GM19324 (cell line): ENCODE data around the gene CD3G.
"Not testable (repeated sequence)": the region's sequence is repeated elsewhere in the genome, so short reads cannot be mapped to it uniquely, and the experiment has no call there.

Source experiments
- ATAC-seq: cut with Tn5 transposase; IDR thresholded peaks from one replicate; pipeline ENCODE4 v1.9.1; 2021; ENCODE audit warnings: mild to moderate bottlenecking, moderate library complexity; ENCODE audit not compliant: unreplicated experiment, low FRiP score

Gene CD3G

GRCh38 chr11:118343981-118344515 lies at the start of gene CD3G:
TSS of gene CD3G (plus strand) at chr11:118344344. CDS start at chr11:118344424, 80 bp downstream.
- ATAC-seq = no peak

GRCh38 chr11:118295199-118295598 lies 48.9 kb upstream of the CD3G start:
- ATAC-seq = no peak

GRCh38 chr11:118295815-118296454 lies 48.2 kb upstream of the CD3G start:
- no peak for ATAC-seq

- ATAC-seq = no peak
Observed at GRCh38 chr11:118301600-118302195, 42.4 kb upstream of the CD3G start.

- no peak for ATAC-seq
Observed at GRCh38 chr11:118304227-118304567, 39.9 kb upstream of the CD3G start.

GRCh38 chr11:118304568-118305248 lies 39.4 kb upstream of the CD3G start, which contains the start of gene CD3E:
TSS of gene CD3E (plus strand) at chr11:118304730. CDS start at chr11:118304953, 223 bp downstream.
- no peak for ATAC-seq

- no peak for ATAC-seq
Observed at GRCh38 chr11:118305726-118306125, 38.4 kb upstream of the CD3G start.

- no peak for ATAC-seq
Observed at GRCh38 chr11:118306556-118306955, 37.6 kb upstream of the CD3G start.

GRCh38 chr11:118308995-118309528 lies 35.1 kb upstream of the CD3G start:
- not testable (repeated sequence) for ATAC-seq

- no peak for ATAC-seq
Observed at GRCh38 chr11:118310271-118310670, 33.9 kb upstream of the CD3G start.

- ATAC-seq = no peak
Observed at GRCh38 chr11:118310781-118311485, 33.2 kb upstream of the CD3G start.

GRCh38 chr11:118311518-118311917 lies 32.6 kb upstream of the CD3G start:
- ATAC-seq = no peak

GRCh38 chr11:118312328-118312727 lies 31.8 kb upstream of the CD3G start:
- no peak for ATAC-seq

GRCh38 chr11:118313242-118313641 lies 30.9 kb upstream of the CD3G start:
- no peak for ATAC-seq

GRCh38 chr11:118314988-118315411 lies 29.1 kb upstream of the CD3G start:
- ATAC-seq = no peak

- ATAC-seq = no peak
Observed at GRCh38 chr11:118318124-118318523, 26.0 kb upstream of the CD3G start.

- no peak for ATAC-seq
Observed at GRCh38 chr11:118318581-118319336, 25.4 kb upstream of the CD3G start.

- no peak for ATAC-seq
Observed at GRCh38 chr11:118319337-118319707, 24.8 kb upstream of the CD3G start.

GRCh38 chr11:118320515-118320914 lies 23.6 kb upstream of the CD3G start:
- ATAC-seq = no peak
